H1 (cell line): Measurements from ENCODE around the gene GNG14. TPM values are rescaled to one million over a fixed set of nuclear protein-coding genes. Genes with fewer than 3 reads are reported as not detected.

Experiments used
- CEBPB ChIP-seq: IDR thresholded peaks from 2 replicates; pipeline ENCODE4 v1.6.1; 2012; ENCODE audit warnings: low read depth, low read length
- KDM4A ChIP-seq: IDR thresholded peaks from one replicate; pipeline ENCODE4 v1.7.1; 2012; ENCODE audit warnings: low read depth, mild to moderate bottlenecking, moderate library complexity, low read length, inconsistent platforms; ENCODE audit not compliant: severe bottlenecking
- polyA plus RNA-seq, 7 experiments: library from polyadenylated mRNA; depleted of rRNA in 3 of 7; stranded (reverse) in 5 of 7; unstranded in 2 of 7; fragments of >200 nt in 5 of 7; fragments of 200-250 nt in 2 of 7; gene quantifications; 1 replicate in 5 of 7; 2 replicates in 1 of 7; 4 replicates in 1 of 7; pipeline versions ENCODE4 v1.2.1 to v1.2.3, GENCODE V29; 2011 to 2013; ENCODE audit warnings: missing spikeins in 2 of 7, mixed read lengths in 2 of 7
- total RNA-seq: library from RNA; stranded (reverse); fragmentation: NEBNext Ultra II Directional; extraction: Animal tissue kit (Norgen Biotek cat#: 25700); gene quantifications from 2 replicates; pipeline ENCODE4 v1.2.1, GENCODE V29; 2021

GNG14 gene
- total and polyA plus RNA-seq, 2 of the 8 experiments (the other 6 are each of a cell fraction or from before 2014, with no cell fraction given) = not detected

DNA sequence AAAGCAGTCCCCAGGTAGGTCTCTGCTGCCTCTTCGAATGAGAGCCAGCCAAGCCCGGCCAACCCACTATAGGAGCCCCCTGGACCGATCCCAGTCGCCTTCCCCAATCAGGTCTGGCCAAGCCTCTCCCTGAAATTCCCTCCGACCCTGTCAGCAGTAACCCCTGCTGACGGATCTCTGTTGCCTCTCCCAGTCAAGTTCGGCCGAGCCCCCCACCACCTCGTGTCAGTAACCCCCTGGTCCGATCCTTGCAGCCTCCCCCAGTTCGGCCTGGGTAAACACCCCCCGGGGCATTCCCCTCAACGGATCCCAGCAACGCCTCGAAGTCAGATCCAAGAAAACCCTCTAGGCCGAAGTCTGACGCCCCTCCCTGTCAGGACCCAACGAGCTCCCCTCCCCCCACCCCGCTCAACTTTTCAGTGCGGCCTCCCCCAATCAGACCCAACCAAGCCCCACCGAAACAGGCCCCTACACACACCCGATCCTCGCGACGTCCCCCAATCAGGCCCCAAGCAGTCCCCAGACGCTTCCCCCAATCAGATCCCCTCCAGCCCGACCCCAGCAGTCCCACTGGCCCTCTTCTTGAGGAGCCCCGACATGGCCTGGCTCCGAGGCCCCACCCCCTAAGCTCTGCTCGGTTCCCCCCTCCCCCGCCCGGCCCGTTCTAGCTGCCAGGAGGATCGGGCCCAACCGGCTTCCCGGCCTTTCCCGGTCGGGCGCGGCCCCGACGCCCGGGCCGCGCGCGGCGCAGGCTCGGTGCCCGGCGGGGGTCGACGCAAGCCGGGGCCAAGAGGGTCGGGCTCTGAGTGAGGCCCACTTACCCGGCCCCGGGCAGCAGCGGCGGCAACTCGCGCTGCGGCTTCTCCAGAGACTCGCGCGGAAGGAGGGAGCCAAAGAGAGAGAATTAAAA is 34.1 kb downstream of the GNG14 start (continued):
- no peak for TF ChIP-seq KDM4A
- TF ChIP-seq CEBPB = no peak
